GM19239 (cell line): ENCODE data around the gene ADH5.
"Not testable (repeated sequence)": the region's sequence is repeated elsewhere in the genome, so short reads cannot be mapped to it uniquely, and the experiment has no call there.

Experiments used
- DNase-seq: peaks from one replicate; pipeline ENCODE4 v3.0.0; 2011; ENCODE audit warnings: low spot score; ENCODE audit not compliant: insufficient read length
- FAIRE-seq: peaks from 2 replicates; lab custom pipeline; 2011; peaks lifted over from hg19 to GRCh38; lab: Jason Lieb, UNC

Gene ADH5

GRCh38 chr4:99047710-99048109 lies 40.9 kb downstream of the ADH5 start:
- no peak for DNase-seq
- FAIRE-seq, result no peak

DNA sequence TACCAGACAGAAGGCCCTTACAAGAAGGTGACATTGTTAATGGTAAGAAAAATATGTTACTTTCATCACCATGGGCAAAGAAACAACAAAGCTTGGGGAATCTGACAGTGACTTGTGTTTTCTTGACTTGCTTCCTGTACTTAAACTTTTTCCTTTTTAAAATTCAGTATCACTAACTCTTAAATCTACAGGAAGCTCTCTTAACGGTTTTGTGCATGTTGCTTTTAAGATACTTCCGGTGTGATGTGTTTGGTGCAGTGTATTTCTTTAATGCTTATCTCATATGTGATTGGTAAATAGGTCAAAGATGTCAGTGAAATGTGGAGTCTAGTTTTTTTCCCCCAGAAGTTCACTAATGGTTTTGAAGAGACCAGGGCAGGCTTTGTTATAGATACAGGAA lies 45.2 kb downstream of the ADH5 start:
- DNase-seq (no peak), FAIRE-seq (no peak)

DNA sequence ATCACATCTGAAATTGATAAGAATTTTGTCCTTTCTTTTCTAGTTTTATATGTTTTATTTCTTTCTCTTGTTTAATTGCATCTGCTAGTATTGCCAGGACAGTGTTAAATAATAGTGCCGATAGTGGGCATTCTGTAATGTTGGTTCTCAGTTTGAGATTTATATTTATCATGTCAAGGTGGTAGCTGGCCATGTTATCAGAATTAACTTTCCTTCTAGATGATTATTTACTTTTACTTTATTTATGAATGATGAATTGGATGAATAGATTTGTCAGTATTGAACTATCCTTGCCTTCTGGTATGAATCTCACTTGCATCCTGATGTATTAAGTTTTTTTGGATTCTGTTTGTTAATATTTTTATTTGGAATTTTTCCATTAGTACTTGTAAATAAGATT lies 50.4 kb downstream of the ADH5 start:
- DNase-seq (no peak), FAIRE-seq (no peak)

DNA sequence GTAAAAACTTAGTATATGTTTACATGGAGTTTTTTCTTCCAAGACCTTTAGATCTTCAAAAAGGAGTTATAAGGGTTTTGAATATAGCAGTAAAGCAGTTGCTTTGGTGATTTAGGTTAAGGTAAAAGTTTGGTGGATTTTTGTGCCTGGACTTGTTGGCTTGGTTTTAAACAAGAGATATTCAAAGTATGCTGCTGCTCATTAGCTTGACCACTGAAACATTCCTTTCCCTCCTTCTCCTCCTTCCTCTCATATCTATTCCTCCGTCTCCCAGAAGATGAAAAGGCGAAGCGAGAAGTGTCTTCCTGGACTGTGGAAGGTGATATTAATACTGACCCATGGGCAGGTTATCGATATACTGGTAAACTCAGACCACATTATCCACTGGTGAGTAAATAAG lies 54.6 kb downstream of the ADH5 start:
- DNase-seq (no peak), FAIRE-seq (no peak)

DNA sequence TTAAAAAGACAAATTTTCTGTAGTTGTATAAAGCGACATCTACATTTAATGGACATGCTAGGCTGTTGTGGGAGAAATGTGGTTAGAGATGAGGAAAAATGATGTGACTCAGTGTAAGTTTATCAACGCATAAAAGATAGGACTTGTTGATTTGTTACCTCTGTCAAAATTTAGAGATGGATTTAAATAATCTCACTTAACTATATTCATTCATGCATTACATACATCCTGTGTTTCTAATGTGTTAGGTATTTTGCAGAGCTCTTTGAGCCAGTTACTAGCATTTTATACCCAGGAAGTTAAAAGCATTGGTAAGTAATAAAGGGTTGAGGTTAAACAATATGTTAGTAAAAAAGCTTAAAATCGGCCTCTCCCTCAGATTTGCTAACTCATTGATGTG lies 58.7 kb downstream of the ADH5 start:
- no peak for DNase-seq
- peak; percentile 65 for FAIRE-seq

DNA sequence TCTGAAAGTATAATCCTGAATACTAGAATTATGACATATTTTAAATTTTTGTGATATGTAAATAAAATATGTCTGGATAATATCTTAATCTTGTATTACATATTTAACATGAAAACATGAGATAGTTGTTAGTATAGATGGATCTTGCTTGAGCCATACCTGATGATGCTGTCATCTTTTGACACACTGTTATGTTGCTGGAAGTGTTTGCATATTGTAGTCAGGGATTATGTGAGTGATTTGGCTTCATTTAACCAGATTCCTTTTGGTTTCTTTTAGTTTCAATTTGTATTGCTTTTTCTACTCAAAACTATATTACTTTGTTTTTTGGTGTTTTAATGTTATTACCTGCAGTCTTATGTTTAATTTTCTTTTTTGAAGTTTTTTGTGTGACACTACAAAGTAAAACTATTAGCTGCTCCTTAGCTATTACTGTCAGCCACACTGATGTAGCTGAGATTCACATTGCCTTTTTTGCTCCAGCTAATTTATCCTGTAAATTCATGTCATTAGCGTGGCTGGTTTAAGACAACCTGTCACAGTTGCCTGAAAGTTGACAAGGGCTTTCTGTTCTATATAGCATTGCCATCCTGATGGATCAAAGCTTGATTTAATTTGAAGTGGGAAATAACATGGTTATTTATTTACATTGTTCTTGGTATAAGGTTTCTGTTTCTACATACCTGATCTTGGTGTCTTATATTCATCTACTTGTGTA lies 59.4 kb downstream of the ADH5 start:
- no peak for DNase-seq
- FAIRE-seq, result peak; percentile 44

GRCh38 chr4:99028187-99028586 lies 60.4 kb downstream of the ADH5 start:
- DNase-seq (no peak), FAIRE-seq (no peak)

GRCh38 chr4:99027304-99027703 lies 61.3 kb downstream of the ADH5 start:
- FAIRE-seq (no peak), DNase-seq (no peak)

GRCh38 chr4:99025506-99025905 lies 63.1 kb downstream of the ADH5 start:
- DNase-seq (no peak), FAIRE-seq (no peak)

- no peak for DNase-seq
Observed at GRCh38 chr4:99024481-99025275, 63.9 kb downstream of the ADH5 start.

DNA sequence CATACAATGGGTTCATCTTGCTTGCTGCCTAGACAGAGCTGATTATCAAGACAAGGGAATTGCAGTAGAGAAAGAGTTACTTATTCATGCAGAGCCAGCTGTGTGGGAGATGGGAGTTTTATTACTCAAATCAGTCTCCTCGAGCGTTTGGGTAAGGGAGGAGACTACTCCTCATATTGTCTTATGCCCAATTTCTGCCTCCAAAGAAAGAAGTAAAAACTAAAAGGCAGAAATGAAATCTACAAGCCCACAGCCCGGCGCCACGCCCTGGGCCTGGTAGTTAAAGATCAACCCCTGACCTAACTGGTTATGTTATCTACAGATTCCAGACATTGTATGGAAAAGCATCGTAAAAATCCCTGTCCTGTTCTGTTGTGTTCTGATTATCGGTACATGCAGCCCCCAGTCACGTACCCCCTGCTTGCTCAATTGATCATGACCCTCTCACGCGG lies 64.8 kb downstream of the ADH5 start:
- FAIRE-seq, DNase-seq: not testable (repeated sequence)

More at GRCh38 chr4:99024481-99025275, 63.9 kb downstream of the ADH5 start:
- FAIRE-seq, result no peak

DNA sequence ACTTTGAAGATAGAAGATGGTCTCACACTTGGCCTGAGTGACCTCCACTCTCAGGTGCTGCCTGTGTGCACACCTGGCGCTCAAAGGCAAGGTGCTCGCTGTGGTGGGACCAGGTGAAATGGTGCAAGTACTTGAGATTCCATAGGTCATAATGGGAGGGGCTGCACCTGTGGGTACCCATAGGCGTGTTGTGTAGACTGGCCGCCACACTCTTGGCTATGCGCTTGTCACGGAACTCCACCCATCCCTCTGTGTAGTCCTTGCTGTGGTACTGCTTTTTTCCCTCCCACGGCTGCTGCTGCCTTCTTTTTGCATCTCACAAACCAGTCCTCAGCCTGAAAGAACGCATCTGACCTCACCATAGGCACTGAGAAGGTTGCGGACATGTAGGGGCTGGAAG lies 66.0 kb downstream of the ADH5 start:
- DNase-seq, result no peak
- no peak for FAIRE-seq

GRCh38 chr4:99021386-99021785 lies 67.2 kb downstream of the ADH5 start:
- DNase-seq, result no peak
- no peak for FAIRE-seq
